ENCODE measurements around the gene STIM1. TPM values are rescaled to one million over a fixed set of nuclear protein-coding genes. Genes with fewer than 3 reads are reported as not detected.
"Not testable (repeated sequence)": the region's sequence is repeated elsewhere in the genome, so short reads cannot be mapped to it uniquely, and the experiment has no call there.

Gene STIM1
- total RNA-seq, 4 donors from 2014 or later = 42.4 to 114 (median 72.8) TPM

- no peak for ATAC-seq
- Histone ChIP-seq H3K4me3 (no peak overlapping the region), H3K27me3 (no peaks in the 10 kb centered on the region), H3K9me3 (no peaks in the 10 kb centered on the region), H3K36me3 (peaks cover 13 to 100% of the 10 kb centered on the region in 2 donors), H3K4me1 (no peaks in the 10 kb centered on the region), H3K27ac (no peak overlapping the region)
- WGBS, 2 donors (ENCODE audit: low coverage in 1 of 2) = 89 to 93% methylated on average over 4 of the region's 4 CpGs
- TF ChIP-seq POLR2AphosphoS5 (IDR thresholded peaks at IDR 0.05) (no peak), EP300 (IDR thresholded peaks at IDR 0.05) (no peak), POLR2A (IDR thresholded peaks at IDR 0.05) (no peak)
- TF ChIP-seq, protein P1, sequence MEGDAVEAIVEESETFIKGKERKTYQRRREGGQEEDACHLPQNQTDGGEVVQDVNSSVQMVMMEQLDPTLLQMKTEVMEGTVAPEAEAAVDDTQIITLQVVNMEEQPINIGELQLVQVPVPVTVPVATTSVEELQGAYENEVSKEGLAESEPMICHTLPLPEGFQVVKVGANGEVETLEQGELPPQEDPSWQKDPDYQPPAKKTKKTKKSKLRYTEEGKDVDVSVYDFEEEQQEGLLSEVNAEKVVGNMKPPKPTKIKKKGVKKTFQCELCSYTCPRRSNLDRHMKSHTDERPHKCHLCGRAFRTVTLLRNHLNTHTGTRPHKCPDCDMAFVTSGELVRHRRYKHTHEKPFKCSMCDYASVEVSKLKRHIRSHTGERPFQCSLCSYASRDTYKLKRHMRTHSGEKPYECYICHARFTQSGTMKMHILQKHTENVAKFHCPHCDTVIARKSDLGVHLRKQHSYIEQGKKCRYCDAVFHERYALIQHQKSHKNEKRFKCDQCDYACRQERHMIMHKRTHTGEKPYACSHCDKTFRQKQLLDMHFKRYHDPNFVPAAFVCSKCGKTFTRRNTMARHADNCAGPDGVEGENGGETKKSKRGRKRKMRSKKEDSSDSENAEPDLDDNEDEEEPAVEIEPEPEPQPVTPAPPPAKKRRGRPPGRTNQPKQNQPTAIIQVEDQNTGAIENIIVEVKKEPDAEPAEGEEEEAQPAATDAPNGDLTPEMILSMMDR (IDR thresholded peaks at IDR 0.05) = no peak
Measured at GRCh38 chr11:4123218-4123617, 267.8 kb downstream of the STIM1 start.

GRCh38 chr11:4125141-4125540 is 269.7 kb downstream of the STIM1 start:
- Histone ChIP-seq H3K27me3 (no peaks in the 10 kb centered on the region), H3K4me1 (no peaks in the 10 kb centered on the region), H3K27ac (no peak overlapping the region), H3K36me3 (peaks cover 13 to 99% of the 10 kb centered on the region in 2 donors), H3K9me3 (no peaks in the 10 kb centered on the region), H3K4me3 (no peak overlapping the region)
- no peak for ATAC-seq
- 78 to 90% methylated on average over 1 to 6 of the region's 6 CpGs for WGBS, 2 donors (ENCODE audit: low coverage in 1 of 2)
- TF ChIP-seq, protein P1 (IDR thresholded peaks at IDR 0.05) = no peak
- no peak for TF ChIP-seq POLR2A (IDR thresholded peaks at IDR 0.05)
- no peak for TF ChIP-seq POLR2AphosphoS5 (IDR thresholded peaks at IDR 0.05)
- no peak for TF ChIP-seq EP300 (IDR thresholded peaks at IDR 0.05)

DNA sequence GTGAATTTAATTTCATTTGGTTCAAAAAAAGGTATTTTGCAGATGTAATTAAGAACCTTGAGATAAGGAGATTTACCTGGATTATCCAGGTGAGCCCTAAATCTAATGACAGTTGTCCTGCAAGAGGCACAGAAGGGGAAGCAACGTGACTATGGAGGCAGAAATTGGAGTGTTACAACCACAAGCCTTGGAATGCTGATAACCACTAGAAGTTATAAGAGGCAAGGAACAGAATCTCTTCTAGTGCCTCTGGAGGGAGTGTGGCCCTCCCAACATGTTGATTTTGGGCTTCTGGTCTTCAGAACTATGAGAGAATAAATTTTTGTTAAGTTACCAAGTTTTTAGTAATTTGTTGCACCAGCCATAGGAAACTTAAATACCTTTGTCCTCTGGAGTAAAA is 271.9 kb downstream of the STIM1 start:
- Histone ChIP-seq H3K4me3 (no peak overlapping the region), H3K36me3 (peaks cover 9 to 99% of the 10 kb centered on the region in 2 donors), H3K4me1 (no peaks in the 10 kb centered on the region), H3K9me3 (no peaks in the 10 kb centered on the region), H3K27me3 (no peaks in the 10 kb centered on the region), H3K27ac (no peak overlapping the region)
- WGBS, 2 donors (ENCODE audit: low coverage in 1 of 2) = 100% methylated on average over 1 of the region's 1 CpG; no CpG with 5 or more reads in 1 of the 2 donors
- ATAC-seq = no peak
- TF ChIP-seq, protein P1 (IDR thresholded peaks at IDR 0.05) = no peak

DNA sequence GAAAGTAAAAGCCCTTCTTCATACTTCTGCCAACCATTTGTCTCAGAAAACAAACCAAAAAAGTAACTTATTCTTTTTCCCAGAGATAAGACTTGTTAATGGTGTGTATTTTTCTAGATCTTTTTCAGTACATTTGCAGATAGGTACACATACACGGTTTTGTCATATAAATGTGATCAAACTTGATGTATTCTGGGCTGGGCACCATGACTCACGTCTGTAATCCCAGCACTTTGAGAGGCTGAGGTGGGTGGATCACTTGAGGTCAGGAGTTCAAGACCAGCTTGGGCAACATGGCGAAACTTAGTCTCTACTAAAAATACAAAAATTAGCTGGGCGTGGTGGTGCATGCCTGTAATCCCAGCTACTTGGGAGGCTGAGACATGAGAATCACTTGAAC is 274.8 kb downstream of the STIM1 start:
- not testable (repeated sequence) for H3K27ac ChIP-seq, H3K9me3 ChIP-seq, H3K4me3 ChIP-seq, H3K4me1 ChIP-seq, ATAC-seq, H3K27me3 ChIP-seq
- peaks cover 3 to 97% of the 10 kb centered on the region in 2 donors for H3K36me3 ChIP-seq
- WGBS, 2 donors (ENCODE audit: low coverage in 1 of 2) = 83 to 88% methylated on average over 1 to 4 of the region's 4 CpGs

- Histone ChIP-seq H3K36me3 (peaks cover 0 to 86% of the 10 kb centered on the region in 2 donors), H3K9me3 (peaks cover 0 to 9% (median 0%) of the 10 kb centered on the region in 3 donors), H3K4me3 (no peak overlapping the region), H3K27ac (no peak overlapping the region), H3K27me3 (no peaks in the 10 kb centered on the region), H3K4me1 (no peaks in the 10 kb centered on the region)
- TF ChIP-seq EP300 (IDR thresholded peaks at IDR 0.05) = no peak
- TF ChIP-seq POLR2A (IDR thresholded peaks at IDR 0.05) = no peak
- TF ChIP-seq, protein P1 (IDR thresholded peaks at IDR 0.05) = no peak
- TF ChIP-seq POLR2AphosphoS5 (IDR thresholded peaks at IDR 0.05) = no peak
- no peak for ATAC-seq
Measured at GRCh38 chr11:4134806-4135205, 279.3 kb downstream of the STIM1 start.

Data from gastroesophageal sphincter (tissue), 4 donors.